Measurements from ENCODE around the gene SLC16A6. TPM values are rescaled to one million over a fixed set of nuclear protein-coding genes. Genes with fewer than 3 reads are reported as not detected.

The SLC16A6 gene
- total and polyA plus RNA-seq, 10 donors = 1.5 to 8.7 (median 5.9) TPM

DNA sequence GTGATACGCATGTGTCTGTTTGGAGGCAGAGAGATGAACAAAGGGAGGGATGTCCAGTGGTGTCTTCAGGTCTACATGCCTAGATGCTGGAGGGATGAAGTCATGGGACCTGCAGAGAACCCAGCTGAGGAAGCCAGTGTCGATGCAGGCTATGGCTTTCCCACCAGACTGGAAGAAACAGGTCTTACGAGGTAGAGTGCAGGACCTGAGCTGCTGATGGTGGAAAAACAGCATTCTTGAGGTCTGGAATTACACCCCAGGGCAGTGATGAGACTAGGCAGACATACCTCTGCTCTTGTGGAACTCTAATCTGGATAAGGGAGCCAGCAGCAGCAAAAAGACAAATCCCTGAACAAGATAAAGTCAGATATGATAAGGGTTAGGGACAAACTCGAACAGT, 37.7 kb upstream of the SLC16A6 start:
- TF ChIP-seq POLR2A (IDR thresholded peaks at IDR 0.05) (no peak), POLR2AphosphoS5 (IDR thresholded peaks at IDR 0.05) (no peak), CTCF (IDR thresholded peaks at IDR 0.05 in 8 of 11, conservative IDR thresholded peaks at IDR 0.05 in 3 of 11) (no peak)
- H3K9me3 ChIP-seq = peaks cover 0 to 32% (median 30%) of the 10 kb centered on the region in 8 donors
- WGBS, 5 donors = 65 to 97% (median 78%) methylated on average over 4 of the region's 4 CpGs
- H3K4me1 ChIP-seq = peaks cover 0 to 8% (median 0%) of the 10 kb centered on the region in 6 donors
- no peak for DNase-seq
- no peak overlapping the region for H3K4me3 ChIP-seq
- intact Hi-C loops (cut with DNase I; ENCODE audit: low total_unique reads) = no loop called here
- no peaks in the 10 kb centered on the region for H3K27me3 ChIP-seq (replicated peaks in 1 of 7)
- H3K36me3 ChIP-seq = no peaks in the 10 kb centered on the region
- no peak overlapping the region for H3K27ac ChIP-seq

DNA sequence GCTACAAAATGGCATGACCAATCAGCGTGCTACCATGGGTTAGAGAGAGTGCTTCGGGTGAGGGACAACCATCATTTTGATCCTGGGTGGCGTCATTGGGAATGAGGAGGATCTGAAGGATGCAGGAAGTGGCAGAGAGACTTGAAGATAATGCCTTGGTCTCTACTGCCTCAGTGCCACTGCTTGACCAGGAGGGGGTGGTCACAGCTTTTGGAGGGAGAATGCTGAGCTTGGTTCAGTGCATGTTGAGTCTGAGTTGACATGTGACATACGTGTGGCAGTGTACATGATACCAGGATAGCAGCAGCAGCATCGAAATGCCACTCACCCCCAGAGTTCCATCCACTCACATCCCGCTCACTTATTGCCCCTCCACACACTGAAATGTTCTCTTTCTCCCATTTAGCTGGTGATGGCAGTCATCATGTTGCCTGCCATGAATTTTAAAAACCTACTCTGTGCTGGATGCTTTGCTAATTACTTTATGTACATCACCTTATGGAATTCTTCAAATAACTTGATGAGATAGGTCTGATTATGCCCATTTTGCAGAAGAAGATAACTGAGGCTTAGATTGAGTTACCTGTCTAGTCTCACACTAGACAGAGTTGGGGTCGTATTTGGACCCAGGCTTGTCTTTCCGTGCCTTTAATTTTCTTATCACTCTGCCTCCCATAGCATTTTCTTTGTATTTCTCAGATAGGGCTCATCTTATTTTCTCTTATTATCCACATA, 37.1 kb upstream of the SLC16A6 start:
- intact Hi-C loops (cut with DNase I; ENCODE audit: low total_unique reads) = no loop called here
- 87 to 95% (median 92%) methylated on average over 8 of the region's 8 CpGs for WGBS, 5 donors

GRCh38 chr17:68326681-68327080, 35.8 kb upstream of the SLC16A6 start:
- no peak overlapping the region for H3K27ac ChIP-seq
- H3K4me3 ChIP-seq = no peak overlapping the region
- DNase-seq = no peak
- H3K36me3 ChIP-seq = no peaks in the 10 kb centered on the region
- WGBS, 5 donors = 80 to 87% (median 81%) methylated on average over 5 of the region's 5 CpGs
- H3K27me3 ChIP-seq (replicated peaks in 1 of 7) = no peaks in the 10 kb centered on the region
- TF ChIP-seq CTCF (IDR thresholded peaks at IDR 0.05 in 8 of 11, conservative IDR thresholded peaks at IDR 0.05 in 3 of 11) (no peak), POLR2A (IDR thresholded peaks at IDR 0.05) (no peak), POLR2AphosphoS5 (IDR thresholded peaks at IDR 0.05) (no peak)
- intact Hi-C loops (cut with DNase I; ENCODE audit: low total_unique reads) = no loop called here
- peaks cover 0 to 17% (median 14%) of the 10 kb centered on the region in 8 donors for H3K9me3 ChIP-seq
- H3K4me1 ChIP-seq = peaks cover 0 to 8% (median 0%) of the 10 kb centered on the region in 6 donors

More for the DNA sequence above, 37.1 kb upstream of the SLC16A6 start:
- TF ChIP-seq CTCF (IDR thresholded peaks at IDR 0.05 in 8 of 11, conservative IDR thresholded peaks at IDR 0.05 in 3 of 11) (no peak), POLR2AphosphoS5 (IDR thresholded peaks at IDR 0.05) (no peak), POLR2A (IDR thresholded peaks at IDR 0.05) (no peak)
- Histone ChIP-seq H3K9me3 (peaks cover 0 to 30% (median 27%) of the 10 kb centered on the region in 8 donors), H3K36me3 (no peaks in the 10 kb centered on the region), H3K4me3 (no peak overlapping the region), H3K4me1 (peaks cover 0 to 8% (median 0%) of the 10 kb centered on the region in 6 donors), H3K27ac (no peak overlapping the region), H3K27me3 (replicated peaks in 1 of 7) (no peaks in the 10 kb centered on the region)
- no peak for DNase-seq

DNA sequence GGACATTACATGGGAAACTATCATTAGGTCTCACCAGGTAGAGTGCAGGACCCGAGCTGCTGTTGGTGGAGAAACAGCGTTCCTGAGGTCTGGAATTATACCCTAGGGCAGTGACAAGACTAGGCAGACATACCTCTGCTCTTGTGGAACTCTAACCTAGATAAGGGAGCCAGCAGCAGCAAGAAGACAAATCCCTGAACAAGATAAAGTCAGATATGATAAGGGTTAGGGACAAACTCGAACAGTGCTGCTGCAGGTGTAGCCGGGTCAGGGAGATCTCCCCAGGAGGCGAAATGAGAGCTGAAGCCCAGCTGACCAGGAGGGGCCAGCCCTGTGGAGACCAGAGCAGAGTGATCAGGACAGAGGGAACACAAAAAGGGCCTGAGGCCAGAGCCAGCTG, 35.0 kb upstream of the SLC16A6 start:
- 69 to 97% (median 84%) methylated on average over 5 of the region's 5 CpGs for WGBS, 5 donors
- intact Hi-C loops (cut with DNase I; ENCODE audit: low total_unique reads) = no loop called here
- no peaks in the 10 kb centered on the region for H3K27me3 ChIP-seq (replicated peaks in 1 of 7)
- peaks cover 0 to 8% (median 0%) of the 10 kb centered on the region in 6 donors for H3K4me1 ChIP-seq
- no peak overlapping the region for H3K27ac ChIP-seq
- no peak overlapping the region for H3K4me3 ChIP-seq
- no peaks in the 10 kb centered on the region for H3K36me3 ChIP-seq
- peaks cover 0 to 9% (median 7%) of the 10 kb centered on the region in 8 donors for H3K9me3 ChIP-seq
- no peak for DNase-seq
- no peak for TF ChIP-seq POLR2A (IDR thresholded peaks at IDR 0.05)
- no peak for TF ChIP-seq CTCF (IDR thresholded peaks at IDR 0.05 in 8 of 11, conservative IDR thresholded peaks at IDR 0.05 in 3 of 11)
- TF ChIP-seq POLR2AphosphoS5 (IDR thresholded peaks at IDR 0.05) = no peak

Data from spleen (tissue), 11 donors.